GM21528 (cell line): ENCODE data around the gene CPED1.

ENCODE experiments used
- ATAC-seq: cut with Tn5 transposase; IDR thresholded peaks from one replicate; pipeline ENCODE4 v1.9.1; 2021; ENCODE audit warnings: mild to moderate bottlenecking, moderate library complexity; ENCODE audit not compliant: unreplicated experiment, low FRiP score

Gene CPED1

GRCh38 chr7:121081327-121081936 is 92.9 kb downstream of the CPED1 start:
- peak; percentile 86 for ATAC-seq

DNA sequence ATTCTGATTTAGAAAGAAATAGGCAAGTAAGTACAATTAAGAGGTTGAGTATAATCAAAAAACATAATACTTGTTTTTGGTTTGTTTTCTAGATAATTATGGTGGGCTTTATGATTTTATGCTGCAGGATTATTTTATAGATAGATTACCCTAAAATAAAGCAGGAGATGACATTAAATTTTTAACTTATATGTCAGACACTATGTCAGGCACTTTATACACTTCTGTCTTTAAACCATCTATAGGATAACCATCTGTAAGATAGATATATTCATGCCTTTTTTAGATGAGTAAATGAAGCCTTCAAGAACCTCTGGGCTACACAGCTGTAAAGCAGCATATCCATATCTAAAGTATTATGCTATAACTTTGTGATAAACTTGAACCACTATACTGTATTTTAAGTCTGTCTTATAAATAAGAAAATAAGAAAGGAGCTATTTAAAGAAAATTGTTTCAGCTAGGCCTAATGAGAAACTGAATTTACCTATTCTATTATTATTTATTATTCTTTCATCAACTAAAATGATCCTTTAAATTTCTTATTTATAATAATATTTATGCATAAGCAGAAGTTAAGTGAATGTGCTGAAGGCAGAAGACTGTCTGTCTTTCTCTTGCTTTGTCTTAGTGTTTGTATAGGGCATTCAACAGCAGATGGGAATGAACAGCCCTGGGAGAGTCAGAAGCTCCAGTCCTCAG is 94.0 kb downstream of the CPED1 start:
- no peak for ATAC-seq

- ATAC-seq = no peak
These were observed 94.8 kb downstream of the CPED1 start for GRCh38 chr7:121083138-121083789.

- ATAC-seq = no peak
These were observed 95.3 kb downstream of the CPED1 start for GRCh38 chr7:121083790-121084251.

GRCh38 chr7:121084256-121084655 is 95.7 kb downstream of the CPED1 start:
- no peak for ATAC-seq

GRCh38 chr7:121084748-121085336 is 96.3 kb downstream of the CPED1 start:
- no peak for ATAC-seq

- ATAC-seq = no peak
These were observed 97.4 kb downstream of the CPED1 start for GRCh38 chr7:121085922-121086321.

DNA sequence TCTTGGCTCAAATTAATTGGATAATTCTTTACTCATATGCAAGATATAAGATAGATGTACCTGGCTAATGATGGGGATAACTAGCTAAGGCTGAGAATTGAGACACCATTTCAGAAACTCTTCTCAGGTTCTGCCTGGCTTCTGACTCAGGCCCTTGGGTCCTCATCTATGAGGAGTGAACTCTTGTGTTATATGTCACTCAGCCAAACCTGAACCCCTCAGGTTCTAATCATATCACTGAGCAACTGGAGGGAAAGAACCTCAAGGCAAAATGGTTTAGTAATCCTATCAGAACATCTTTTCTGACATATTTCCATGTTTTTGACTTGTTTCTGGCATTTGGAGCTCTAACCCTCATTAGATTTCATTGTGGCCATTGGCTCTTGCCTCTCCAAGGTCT is 100.4 kb downstream of the CPED1 start:
- no peak for ATAC-seq

DNA sequence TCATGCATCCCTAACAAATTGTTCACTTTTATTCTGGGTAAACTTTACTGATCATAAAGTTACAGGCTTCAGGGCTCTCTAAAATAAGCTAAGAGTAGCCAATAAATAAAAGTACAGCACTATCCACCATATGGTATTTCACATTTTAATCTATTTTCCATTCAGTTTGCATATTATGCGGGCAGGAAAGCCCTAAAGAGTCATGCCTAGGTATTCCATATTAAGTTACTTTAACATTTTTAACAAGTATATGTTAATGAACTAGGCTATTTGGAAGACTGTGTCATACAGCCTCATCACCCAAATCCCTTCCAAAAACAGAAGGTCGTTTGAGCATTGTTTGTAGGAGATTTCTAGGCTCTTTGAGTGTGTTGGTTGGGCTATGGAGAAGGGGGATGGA is 106.3 kb downstream of the CPED1 start:
- ATAC-seq = no peak

- no peak for ATAC-seq
These were observed 109.1 kb downstream of the CPED1 start for GRCh38 chr7:121097577-121097976.

DNA sequence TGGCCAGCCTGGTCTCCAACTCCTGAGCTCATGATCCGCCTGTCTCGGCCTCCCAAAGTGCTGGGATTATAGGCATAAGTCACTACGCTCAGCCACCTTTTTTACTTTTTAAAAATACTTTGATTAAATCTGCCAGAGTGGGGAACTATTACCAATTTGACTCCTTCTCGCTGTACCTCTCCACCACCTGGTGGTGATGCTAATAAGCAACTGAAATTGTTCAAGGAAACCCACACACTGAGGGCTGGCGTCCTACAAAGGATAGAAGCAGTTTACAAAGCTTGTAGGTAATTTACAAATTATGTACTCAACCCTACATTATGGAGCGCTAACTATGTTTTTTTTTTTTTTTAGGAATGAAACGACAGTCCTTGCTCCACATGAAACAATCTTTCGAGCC is 111.1 kb downstream of the CPED1 start:
- ATAC-seq = no peak

DNA sequence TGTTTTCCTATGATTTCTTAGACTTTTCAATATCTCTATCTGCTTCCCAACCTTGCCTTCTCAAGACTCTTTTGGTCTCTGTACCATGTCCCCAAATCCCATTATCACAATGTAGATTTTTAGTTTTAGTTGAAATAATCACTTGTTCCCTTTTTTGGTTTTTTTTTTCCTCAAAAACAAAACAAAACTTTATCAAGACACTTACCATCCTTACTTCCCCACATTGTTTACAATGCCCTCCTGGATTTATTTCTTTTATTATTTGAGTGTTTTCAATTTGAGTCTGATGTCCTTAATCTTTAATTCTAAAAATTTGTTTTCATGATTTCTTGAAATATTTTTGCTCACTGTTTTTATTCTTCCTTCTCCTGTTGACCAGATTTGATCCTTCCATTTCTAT is 112.6 kb downstream of the CPED1 start:
- no peak for ATAC-seq

DNA sequence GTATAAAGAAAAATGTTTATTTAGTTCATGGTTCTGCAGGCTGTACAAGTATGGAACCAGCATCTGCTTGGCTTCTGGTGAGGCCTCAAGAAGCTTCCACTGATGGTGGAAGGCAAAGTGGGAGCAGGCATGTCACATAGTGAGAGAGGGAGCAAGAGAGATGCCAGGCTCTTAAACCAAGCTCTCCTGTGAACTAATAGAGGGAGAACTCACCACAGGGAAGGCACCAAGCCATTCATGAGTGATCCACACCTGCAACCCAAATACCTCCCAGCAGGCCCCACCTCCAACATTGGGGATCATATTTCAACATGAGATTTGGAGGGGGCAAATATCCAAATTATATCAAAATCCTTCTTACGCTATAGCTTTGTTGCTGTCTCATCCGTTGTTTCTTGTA is 113.1 kb downstream of the CPED1 start:
- no peak for ATAC-seq

DNA sequence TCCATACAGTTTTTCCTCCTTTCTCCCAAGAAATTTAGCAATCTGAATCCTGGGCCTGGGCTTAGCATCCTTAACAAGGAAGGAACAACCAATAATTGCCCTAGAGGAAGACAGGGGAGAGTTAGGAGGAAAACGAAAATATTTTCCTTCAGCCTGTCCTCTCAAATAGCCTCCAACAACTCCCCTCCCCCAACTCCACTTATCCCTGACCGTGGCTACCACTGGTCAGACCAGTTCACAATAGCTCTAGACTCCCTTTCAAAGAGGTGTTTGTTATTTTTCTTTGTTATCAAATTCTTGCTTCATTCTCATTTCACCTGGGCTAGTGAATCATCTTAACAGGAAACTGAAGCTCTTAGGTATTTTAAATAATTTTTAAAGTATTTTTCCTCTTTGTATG is 114.1 kb downstream of the CPED1 start:
- ATAC-seq = no peak

DNA sequence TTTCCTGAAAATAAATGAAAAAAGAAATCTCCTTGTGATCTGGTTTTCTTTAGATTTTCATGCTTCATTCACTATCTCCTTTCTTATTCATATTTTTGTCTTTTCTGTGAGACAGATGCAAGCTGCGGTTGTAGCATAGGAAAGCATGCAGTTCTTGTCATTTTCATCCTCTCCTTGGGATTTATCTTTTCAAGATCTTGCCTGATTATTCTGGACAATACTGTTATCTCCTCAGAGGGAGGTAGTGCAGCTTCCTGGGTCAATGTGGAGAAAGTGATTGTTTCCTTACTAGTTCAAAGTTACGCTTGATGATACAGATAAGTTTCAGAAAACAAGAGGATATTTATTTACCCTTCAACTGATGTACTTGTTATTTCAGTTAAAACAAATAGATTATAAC is 114.6 kb downstream of the CPED1 start:
- no peak for ATAC-seq

GRCh38 chr7:121103579-121103978 is 115.1 kb downstream of the CPED1 start:
- no peak for ATAC-seq

- no peak for ATAC-seq
These were observed 116.8 kb downstream of the CPED1 start for GRCh38 chr7:121105262-121105661.

- peak; percentile 93 for ATAC-seq
These were observed 119.5 kb downstream of the CPED1 start for GRCh38 chr7:121107923-121108498.

DNA sequence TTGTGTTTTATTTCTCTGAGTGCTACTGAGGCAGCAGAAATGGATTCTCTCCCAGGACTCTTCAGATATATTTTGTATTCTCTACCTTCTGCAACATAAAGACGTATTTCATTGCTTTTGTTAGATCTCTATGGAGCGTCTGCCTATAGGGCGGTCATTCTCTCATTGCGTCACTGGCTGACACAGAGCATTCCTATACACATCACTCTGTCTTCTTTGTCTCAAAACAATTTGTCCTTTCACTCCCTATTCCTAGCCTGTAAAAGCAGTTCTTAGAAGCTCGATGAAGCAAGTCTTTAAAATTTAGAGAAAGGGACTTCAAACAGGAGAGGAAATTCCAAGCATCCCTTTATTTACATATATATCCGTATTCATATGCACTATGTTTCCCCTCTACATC is 120.6 kb downstream of the CPED1 start:
- ATAC-seq = no peak

- no peak for ATAC-seq
These were observed 124.8 kb downstream of the CPED1 start for GRCh38 chr7:121113288-121113687.

- ATAC-seq = no peak
These were observed 127.9 kb downstream of the CPED1 start for GRCh38 chr7:121116396-121116795.
